Measurements from ENCODE around the gene GAL3ST1.
"Not testable (repeated sequence)": the region's sequence is repeated elsewhere in the genome, so short reads cannot be mapped to it uniquely, and the experiment has no call there.

The GAL3ST1 gene

DNA sequence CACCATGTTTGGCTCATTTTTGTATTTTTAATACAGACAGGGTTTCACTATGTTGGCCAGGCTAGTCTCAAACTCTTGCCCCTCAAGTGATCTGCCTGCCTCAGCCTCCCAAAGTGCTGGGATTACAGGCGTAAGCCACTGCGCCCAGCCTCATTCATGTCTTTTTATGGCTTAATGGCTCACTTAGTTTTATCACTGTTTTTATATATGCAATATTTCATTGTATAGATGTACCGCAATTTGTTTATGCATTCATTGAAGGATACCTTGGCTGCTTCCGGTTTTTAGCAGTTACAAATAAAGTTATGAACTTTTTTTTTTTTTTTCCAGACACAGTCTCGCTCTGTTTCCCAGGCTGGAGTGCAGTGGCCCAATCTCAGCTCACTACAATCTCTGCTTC lies 27.0 kb upstream of the GAL3ST1 start:
- no peak for DNase-seq

DNA sequence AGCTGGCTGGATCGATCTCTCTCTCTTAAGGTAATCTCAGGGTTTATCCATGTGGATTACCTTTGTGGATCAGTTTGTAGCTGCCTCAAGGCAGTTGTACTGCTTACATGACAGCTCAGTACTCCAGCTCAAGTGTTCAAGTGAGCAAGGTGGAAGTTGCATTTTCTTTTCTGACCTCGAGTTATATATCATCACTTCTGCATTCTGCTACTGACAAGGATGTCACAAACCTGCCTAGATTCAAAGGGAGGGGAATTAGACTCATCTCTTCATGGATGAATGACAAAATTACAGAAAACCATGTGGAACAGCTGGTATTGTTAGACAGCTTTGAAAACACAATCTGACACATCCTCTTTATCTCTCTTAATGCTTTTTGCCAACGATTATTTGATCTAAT lies 26.5 kb upstream of the GAL3ST1 start:
- DNase-seq = no peak

DNA sequence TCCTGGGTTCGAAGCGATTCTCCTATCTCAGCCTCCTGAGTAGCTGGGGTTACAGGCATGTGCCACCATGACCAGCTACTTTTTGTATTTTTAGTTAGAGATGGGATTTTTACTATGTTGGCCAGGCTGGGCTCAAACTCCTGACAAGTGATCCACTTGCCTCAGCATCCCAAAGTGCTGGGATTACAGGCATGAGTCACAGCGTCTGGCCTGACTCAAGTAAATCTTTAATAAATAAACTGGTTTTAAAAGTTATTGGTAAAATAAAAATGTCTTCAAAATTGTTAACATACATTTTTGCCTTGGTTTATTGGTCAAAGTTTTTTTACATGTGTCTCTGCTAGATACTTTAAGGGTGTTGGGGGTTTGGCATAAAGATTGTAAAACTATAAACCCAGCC lies 24.5 kb upstream of the GAL3ST1 start:
- no peak for DNase-seq

DNA sequence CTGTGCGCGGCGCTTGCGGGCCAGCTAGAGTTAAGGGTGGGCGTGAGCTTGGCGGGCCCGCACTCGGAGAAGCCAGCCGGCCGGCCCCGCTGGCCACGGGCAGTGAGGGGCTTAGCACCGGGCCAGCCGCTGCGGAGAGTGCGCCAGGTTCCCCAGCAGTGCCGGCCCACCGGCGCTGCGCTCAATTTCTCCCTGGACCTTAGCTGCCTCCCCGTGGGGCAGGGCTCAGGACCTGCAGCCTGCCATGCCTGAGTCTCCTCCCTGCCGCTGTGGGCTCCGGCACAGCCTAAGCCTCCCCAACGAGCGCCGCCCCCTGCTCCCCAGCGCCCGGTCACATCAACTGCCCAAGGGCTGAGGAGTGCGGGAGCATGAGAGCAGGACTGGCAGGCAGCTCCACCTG lies 22.4 kb upstream of the GAL3ST1 start:
- no peak for DNase-seq

DNA sequence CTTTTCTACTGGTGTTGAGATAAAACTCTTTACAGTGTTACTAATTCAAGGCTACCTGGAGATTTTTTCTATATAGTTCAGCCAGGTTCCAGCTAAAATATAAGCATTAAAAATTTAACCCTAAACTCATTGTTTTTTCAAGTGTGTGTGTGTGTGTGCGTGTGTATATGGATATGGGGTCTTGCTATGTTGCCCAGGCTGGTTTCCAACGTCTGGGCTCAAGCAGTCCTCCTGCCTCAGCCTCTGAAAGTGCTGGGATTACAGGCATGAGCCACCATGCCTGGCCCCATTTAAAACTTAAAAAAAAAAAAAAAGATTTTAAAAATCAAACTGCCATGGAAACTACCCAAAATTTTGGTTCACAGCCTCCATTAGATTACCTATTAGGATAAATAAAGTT lies 21.7 kb upstream of the GAL3ST1 start:
- DNase-seq = no peak

DNA sequence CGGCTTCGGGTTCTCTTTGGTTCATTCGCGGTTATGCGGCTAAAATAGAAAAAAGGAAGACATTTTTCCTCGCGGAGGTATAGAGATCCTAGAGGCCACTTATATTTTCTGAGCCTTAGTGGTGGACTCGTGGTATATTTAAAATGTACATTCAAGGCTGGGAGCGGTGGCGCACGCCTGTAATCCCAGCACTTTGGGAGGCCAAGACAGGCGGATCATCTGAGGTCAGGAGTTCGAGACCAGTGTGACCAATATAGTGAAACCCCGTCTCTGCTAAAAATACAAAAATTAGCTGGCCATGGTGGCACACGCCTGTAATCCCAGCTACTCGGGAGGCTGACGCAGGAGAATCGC lies 17.9 kb upstream of the GAL3ST1 start:
- DNase-seq = not testable (repeated sequence)

DNA sequence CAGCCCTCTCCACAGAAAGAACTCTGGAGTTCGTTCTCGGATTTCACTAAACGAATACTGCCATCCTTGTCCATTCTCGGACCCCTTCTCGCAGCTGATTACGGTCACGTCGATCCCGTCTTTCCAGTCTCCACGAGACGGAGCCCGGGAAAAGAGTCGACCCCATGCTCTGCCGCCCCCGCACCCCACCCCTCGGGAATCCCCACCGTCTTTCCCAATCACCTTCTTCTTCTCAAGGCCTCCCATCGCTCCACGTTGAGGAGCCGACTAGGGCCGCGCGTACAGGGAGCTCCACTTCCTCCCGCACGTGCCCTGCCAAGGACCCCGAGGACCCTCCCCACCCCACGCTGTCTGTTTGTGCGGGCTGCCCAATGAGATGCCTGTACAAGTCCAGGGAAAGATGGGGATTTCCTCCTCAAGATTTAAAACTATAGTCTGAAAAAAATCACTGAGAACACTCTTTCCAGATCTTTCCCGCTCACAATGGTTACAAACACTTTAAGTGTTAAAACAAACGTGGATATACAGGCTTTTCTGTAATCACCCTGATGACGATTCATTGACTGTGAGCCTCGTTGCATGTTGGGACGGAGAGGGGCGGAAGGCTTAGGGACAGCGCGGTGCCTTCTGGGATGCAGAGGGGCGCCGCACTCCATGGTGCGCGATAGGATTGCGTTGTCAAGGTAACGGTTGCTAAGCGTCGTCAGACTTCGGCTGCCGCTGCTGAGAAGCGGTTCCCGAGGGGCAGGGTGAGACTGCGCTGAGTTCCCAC lies 17.3 kb upstream of the GAL3ST1 start, which contains the start of gene PES1:
TSS of gene PES1 (minus strand) at position 323 of the 772 bp plus-strand sequence. CDS start at position 246, 77 bp downstream.
- peak; percentile 99 for DNase-seq

DNA sequence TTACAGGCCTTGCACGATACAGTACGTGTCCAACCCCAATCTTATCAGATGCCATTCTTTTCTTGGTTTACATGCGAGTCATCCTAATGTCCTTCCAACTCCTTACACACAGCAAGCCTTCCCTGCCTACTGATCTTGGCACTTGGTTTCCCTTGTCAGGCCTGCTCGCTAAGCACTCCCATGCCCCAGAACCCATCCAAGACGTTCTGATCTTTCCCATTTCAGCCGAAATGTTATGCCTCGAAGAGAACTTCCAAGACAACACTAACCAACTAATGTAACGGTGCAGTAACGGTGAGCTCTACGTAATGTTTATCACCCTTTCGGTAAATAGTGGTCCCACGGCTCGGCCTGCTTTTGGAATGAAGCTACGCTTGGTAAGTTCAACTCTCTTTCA lies 16.7 kb upstream of the GAL3ST1 start:
- DNase-seq = no peak

DNA sequence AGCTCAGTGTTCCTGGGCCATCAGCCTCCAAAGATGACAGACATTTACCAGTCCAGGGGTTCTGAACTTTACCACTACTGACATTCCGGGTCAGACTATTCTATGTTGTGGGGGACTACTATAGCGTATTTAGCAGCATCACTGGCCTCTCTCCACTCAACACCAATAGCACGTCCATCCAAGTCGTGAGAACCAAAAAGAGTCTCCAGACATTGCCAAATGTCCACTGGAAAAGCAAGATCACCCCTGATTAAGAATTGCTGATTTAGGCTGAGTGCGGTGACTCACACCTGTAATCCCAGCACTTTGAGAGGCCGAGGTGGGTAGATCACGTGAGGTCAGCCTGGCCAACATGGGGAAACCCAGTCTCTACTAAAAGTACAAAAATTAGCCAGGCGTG lies 11.9 kb upstream of the GAL3ST1 start:
- no peak for DNase-seq

DNA sequence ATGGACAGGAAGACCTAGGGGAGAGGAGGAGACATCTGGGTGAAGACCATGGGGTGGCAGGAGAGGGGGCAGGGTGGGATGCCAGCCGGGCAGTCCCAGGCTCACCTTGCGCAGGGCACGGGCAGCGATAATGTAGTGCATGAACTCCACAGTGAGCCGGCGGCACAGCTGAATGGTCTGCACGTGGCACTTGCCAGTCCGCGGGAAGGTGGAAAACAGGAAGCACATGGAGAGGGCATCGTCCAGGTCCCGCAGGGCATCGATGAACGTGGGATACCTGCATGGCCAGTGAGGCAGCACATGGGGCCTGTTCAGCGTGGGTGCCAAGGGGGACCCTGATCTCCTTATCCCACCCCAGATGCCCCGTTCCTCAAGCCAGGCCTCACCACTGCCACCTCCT lies 10.0 kb upstream of the GAL3ST1 start:
- no peak for DNase-seq

DNA sequence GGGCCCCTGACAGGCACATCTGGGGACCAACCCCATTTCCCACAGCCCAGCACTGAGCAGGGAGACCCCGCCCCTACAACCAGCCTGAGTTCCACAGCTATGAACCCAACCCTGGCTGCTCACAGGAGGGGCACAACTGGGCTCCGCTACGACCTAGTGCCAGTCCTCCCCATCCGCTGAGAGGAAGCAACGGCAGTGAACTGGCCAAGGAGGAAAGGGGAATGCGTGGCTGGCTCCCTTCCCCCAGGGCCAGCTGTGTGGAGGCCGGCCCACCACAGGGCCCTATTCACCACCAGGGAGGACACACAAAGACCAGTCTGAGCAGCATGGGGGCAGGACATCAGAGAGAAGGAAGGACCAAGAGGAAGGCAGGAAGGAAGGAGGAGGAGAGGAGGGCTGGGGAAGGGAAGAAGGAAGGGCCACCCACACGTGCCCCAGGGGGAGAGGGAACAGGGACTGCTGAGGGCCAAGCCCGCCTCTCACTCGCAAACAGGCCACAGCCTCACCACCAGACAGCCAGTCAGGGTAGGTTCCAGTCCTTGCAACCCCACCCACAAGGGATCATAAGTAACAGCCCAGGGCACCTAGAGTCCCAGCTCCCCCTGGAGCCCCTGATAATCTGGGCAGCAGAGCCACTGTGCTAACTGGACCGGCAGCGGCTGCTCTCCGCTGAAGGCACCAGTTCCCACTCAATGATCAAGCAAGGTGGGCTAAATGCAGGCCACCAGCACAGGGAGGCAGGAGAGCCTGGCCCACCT lies 8.5 kb upstream of the GAL3ST1 start:
- no peak for DNase-seq

DNA sequence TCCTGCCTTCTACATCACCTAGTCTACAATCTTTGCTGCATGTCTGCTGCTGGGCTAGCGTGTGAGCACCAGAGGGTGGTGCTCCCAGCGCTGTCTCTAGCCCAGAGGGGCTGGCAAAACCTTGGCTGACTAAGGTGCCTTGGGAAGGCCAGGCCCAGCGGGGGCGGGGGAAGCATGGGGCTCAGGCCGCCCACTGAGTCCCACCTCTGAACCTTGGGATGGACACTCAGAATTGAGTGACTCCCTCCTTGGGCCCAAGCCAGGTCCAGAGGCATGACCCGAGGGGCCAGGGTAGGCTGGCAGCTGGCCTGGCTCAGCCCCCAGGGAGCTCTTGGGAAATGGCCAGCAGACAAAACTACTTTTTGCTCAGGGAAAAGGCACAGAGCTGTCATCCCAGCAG lies 7.6 kb upstream of the GAL3ST1 start:
- no peak for DNase-seq

DNA sequence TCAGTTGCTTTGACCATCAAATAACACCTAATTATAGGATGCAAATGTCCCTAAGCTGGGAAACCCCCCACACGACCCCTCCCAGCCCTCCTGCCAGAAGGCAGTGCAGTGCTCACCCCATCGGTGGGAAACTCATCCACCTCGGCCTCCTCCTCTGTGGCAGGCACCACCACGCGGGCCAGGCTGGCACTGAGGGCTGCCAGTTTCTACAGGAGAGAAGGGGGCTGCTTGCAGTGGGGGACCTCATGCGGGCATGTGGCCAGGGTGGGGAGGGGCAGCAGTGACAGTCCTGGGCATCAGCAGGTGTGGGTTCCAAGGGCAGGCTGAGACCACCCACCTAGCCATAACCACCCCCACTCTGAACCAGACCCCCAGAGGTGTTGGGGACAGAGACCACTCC lies 6.4 kb upstream of the GAL3ST1 start:
- no peak for DNase-seq

DNA sequence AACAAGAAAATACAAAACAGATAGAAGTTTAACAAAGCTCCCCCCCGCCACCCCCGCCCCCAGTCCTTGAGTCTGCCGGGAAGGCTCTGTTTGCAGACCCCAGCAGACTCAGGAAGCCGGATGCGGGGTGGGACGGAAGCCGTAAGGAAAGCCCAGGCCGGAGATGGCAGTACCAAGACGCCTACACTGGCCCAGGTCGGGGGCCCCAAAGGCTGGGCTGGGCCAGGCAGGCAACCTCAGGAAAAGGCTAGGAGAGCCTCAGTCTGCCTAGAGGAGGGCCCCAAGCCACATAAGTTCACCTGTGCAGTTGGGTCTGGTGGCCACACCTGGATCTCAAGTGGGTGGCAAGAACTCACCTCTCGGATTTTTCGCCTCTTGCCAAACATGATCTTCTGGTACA lies 4.0 kb upstream of the GAL3ST1 start:
- DNase-seq = no peak

DNA sequence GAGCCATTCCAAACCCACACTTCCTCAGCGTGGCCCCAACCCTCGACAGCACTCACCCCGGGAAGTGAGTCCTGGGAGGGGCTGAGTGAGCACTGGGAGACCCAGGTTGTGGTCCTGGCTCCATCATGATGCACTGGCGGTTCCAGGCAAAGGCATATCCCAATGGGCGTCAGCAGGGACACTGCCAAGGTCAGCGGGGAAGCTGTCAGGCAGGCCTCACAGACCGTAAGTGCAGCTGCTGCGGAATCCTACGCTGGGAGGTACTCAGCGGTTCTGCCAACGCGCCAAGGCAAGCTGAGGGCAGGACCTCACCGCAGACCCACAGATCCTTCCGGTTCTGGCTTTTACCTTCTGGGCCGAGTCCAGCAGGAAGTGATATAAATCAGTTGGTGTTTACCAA lies 1.4 kb upstream of the GAL3ST1 start:
- DNase-seq = no peak

DNA sequence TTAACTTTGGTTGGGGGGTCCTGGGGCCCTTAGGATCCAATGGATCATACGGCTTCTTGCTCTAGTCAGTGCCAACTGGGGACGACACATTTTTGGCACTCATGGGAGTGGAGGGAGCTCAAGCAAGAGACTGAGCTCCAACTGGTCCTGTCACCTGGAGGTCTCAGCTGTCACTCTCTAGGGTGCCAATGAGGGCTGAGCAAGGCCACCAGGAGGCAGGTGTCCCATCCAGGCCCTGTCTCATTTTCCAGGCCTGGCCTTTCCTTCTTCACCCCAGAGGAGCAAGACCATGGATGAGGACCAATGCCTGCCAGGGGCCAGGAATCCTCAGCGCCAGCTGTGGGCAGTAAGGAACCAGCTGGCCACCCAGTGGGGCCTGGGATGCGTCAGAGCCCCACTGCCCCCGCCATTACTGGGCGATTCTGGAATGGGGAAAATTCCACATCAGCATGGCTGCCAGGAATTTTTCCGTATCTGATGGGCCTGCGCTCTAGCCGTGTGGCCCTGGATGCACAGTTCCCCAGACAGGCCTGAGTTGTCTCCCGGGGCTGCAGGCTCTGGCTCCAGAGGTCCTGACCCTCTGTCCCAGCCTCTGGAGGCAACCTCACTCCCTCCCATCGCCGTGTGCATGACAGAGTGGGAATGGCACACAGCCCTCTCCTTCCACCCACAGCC lies 669 bp upstream of the GAL3ST1 start:
- DNase-seq = peak; percentile 50

DNA sequence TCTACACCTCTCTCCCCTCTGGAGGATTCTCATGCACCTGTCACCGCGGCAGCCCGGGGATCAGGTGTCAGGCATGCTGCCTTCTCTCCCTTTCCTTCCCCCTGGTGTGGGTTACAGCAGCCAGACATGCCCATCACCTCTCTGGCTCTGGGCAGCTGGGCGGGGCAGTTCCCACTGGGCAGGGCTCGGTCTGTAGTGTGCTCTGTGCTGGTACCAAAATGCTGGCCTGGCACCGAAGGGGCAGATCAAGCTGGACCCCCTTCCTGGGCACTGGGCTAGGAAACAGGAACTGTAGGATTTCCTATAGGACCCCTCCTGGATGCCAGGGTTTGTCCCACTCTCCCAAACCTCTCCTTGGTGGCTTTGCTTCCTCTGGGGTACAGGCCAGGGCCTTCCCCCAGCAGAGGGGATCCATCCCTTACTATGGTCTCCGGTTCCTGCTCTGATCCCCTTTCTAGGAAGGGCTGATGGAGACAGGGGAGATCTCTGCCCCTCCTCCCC lies 821 bp downstream of the GAL3ST1 start:
- no peak for DNase-seq

DNA sequence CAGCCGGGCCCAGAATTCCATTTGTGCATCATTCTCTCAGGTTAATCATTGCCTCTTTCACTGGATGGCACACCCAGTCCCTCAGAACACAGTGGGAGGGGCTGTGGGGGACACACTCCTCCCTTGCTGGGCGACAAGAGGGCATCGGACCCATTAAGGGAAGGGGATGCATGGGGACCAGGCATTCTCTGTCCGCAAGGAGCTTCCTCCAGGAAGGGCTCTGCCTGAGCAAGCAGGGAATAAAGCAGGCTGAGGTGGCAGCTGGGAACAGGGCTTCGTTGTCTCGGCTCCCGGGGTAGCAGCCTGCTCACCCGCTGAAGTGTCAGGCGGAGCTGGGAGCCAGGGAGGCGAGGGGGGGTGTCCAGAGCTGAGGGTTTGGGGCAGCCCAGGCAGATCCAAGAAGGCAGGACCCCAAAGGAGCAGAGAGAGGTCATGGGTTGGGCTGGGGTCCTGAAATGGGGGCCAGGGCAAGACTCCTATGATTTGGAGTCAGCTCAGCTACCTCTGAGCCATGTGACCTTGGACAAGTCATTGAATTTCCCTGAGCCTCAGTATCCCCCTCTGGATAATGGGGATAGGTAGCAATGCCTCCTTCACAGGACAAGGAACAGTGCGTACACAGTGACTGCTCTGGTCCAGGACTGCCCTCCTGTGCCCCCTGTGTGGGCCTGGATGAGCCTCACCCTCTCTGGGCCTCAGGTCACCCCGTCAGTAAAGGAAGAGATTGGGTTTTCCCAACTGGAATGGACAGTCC lies 1.4 kb downstream of the GAL3ST1 start:
- peak; percentile 45 for DNase-seq

DNA sequence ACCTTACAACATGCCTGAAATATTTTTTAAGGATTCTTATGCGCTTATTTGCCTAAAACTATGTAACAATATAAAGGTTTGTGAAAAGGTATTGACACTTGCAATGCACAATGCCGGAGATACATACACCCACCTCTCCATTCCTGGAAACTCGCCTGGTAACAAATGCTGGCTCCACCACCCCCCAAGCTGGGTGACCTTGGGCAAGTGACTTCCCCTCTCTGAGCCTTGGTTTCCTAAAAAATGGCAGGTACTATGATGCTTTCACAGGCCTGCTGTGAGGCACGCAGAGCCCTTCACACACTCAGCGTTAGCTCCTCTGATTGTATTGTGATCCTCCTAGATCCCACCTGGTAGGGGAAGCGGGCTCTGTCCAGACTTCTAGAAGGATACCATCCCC lies 2.3 kb downstream of the GAL3ST1 start:
- no peak for DNase-seq

DNA sequence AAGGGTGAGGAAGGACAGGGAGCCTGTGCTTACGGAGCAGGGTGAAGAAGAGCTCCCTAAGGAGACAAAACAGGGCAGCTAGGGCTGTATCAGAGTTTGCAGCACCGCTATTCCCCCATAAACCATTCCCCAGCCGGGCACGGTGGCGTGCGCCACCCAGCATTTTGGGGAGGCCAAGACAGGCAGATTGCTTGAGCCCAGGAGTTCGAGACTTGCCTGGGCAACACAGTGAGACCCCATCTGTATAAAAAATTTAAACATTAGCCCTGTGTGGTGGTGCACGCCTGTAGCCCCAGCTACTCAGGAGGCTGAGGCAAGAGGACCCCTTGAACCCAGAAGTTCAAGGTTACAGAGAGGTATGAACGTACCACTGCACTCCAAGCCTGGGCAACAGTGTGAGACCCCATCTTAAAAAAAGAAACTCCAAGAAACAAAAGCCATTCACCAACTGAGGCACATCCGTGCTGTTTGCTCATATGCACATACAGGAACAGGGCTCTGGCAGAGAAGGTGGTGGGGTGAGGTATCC lies 4.7 kb downstream of the GAL3ST1 start:
- no peak for DNase-seq

DNA sequence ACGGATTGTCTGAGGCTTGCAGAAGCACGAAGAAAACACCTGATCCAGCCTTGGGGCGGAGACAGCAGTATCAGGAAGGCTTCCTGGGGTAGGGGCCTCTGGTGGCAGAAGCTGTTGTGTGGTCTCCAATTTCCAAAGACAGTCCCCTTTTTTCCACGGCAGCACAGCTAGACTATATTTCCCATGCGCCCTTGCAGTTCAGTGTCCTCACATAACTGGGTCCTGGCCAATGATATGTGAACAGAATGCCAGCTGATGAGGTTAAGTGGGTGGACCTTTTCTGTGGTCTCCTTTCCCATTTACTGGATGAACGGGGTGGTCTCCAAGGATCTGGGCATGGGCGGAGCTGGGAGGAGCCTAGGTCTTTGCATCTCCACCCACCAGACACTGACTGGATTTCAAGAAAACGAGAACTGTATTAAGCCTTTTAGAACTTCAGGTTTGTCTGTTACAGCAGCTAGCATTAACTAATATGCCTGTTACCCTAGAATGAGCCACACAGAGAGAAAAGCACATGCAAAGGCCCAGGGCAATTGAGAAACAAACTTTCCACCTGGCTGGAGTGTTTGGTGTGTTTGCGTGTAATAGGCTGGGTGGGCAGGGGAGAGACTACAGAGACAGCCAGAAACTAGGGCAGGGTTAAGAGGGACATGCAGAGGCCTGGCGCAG lies 6.2 kb downstream of the GAL3ST1 start:
- no peak for DNase-seq

DNA sequence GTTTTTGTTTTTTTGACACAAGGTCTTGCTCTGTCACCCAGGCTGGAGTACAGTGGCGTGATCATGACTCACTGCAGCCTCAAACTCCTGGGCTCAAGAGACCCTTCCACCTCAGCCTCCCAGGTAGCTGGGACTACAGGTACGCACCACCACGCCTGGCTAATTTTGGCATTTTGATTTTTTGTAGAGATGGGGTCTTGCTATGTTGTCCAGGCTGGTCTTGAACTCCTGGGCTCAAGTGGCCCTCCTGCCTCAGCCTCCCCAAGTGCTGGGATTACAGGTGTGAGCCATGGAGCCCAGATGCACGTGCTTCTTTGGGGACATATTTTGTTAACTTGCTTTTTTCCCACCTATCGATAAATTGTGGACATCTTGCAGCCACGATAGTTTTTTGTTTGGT lies 7.2 kb downstream of the GAL3ST1 start:
- DNase-seq = not testable (repeated sequence)

Measured in right kidney (tissue), 1 donor.